GM13976 (cell line): Measurements from ENCODE around the gene MRPL34.

Experiments used
- DNase-seq: peaks from one replicate; pipeline ENCODE4 v3.0.0; 2012; ENCODE audit warnings: low spot score
- in situ Hi-C: fragments of 300-500 bp; cut with MboI; formaldehyde crosslinking; loops from one replicate; pipeline ENCODE4 v1.12.0; 2022; ENCODE audit warnings: low sequenced_read_pairs, mixed read lengths, inconsistent platforms; ENCODE audit not compliant: unreplicated experiment
- TF ChIP-seq, protein P1 (sequence below): IDR thresholded peaks from 2 replicates; pipeline ENCODE4 v1.5.1; 2012; ENCODE audit warnings: borderline replicate concordance, mild to moderate bottlenecking; ENCODE audit not compliant: insufficient read depth; ENCODE audit errors: extremely low read depth, missing control alignments, control extremely low read depth

MRPL34 gene

DNA sequence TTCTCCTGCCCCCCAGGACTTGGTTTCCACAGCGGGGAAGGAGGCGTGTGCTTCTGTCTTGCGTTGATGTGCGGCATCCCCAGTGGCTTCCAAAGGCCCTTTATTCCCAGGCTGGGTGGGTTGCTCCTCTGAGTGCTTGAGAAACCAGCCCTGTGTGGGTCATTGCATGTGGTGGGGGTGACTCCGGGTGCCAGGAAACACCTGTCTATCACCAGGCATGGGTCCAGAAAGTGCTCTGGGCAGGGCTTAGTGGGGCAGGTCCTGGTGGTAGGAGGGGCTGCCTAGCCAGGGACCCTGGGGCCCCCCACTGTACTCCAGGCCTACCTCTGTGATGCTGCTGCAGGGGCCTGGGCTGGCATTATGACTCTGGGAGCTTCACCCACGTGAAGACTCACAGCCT lies 13.3 kb downstream of the MRPL34 start:
- TF ChIP-seq, protein P1, sequence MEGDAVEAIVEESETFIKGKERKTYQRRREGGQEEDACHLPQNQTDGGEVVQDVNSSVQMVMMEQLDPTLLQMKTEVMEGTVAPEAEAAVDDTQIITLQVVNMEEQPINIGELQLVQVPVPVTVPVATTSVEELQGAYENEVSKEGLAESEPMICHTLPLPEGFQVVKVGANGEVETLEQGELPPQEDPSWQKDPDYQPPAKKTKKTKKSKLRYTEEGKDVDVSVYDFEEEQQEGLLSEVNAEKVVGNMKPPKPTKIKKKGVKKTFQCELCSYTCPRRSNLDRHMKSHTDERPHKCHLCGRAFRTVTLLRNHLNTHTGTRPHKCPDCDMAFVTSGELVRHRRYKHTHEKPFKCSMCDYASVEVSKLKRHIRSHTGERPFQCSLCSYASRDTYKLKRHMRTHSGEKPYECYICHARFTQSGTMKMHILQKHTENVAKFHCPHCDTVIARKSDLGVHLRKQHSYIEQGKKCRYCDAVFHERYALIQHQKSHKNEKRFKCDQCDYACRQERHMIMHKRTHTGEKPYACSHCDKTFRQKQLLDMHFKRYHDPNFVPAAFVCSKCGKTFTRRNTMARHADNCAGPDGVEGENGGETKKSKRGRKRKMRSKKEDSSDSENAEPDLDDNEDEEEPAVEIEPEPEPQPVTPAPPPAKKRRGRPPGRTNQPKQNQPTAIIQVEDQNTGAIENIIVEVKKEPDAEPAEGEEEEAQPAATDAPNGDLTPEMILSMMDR, result no peak
- DNase-seq, result no peak
- in situ Hi-C loops, result no loop called here

GRCh38 chr19:17319473-17320238 lies 14.0 kb downstream of the MRPL34 start:
- no peak for DNase-seq
- in situ Hi-C loops, result no loop called here
- TF ChIP-seq, protein P1, result no peak

DNA sequence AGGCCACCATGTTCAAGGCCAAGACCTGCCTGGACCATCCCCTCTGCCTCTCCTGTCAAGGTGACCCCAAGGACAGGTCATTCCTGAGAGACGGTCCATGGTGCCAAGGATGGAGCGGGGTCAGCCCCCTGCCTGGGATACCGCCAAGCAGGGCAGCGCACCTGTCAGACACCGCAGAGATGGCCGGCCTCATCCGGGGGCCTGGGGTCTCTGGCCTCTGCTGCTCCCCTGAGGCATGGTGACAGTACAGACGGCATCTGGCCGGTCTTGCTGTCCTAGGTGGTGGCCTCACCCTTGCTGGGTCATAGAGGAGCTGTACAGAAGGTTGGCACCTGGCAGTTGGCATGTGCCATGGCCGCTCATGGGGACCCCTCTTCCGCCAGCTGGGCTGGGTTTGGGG lies 14.8 kb downstream of the MRPL34 start:
- no peak for DNase-seq
- in situ Hi-C loops, result no loop called here
- TF ChIP-seq, protein P1, result no peak

- DNase-seq, result no peak
- in situ Hi-C loops, result no loop called here
- TF ChIP-seq, protein P1, result no peak
These were observed 16.2 kb downstream of the MRPL34 start for GRCh38 chr19:17321655-17322489.

GRCh38 chr19:17322854-17323253 lies 17.2 kb downstream of the MRPL34 start:
- in situ Hi-C loops, result no loop called here
- TF ChIP-seq, protein P1, result no peak
- no peak for DNase-seq

DNA sequence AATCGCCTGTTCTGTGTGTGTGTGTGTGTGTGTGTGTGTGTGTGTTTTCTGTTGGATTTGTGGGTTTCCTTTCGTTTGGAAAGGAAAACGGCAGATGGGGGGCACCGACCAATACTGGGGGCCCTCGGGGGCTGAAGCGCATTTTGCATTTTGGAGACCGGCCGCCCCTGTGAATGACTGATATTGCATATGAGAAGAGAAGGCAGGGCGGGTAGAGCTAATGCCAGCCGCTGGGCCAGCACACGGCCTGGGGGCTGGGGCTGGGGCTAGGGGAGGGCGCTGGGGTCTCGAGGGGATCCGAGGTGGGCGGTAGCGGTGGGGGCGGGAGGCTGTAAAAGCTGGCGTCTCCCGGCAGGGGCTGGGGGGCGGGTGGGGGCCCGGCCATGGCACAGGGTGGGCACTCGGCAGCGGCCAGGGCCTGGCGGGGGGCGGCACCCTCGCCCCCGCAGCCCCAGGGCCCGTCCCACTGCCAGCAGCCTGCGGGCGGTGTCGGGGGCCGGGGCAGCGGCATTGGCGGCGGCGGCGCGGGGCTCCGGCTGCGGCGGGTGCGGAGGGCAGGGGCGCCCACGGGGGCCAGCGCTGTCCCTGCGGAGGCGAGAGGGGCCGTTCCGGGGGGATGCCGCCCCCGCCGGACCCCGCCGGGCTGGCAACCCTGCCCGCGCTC lies 17.8 kb downstream of the MRPL34 start:
- in situ Hi-C loops, result no loop called here
- no peak for DNase-seq
- TF ChIP-seq, protein P1, result no peak
